ENCODE measurements around the gene FARS2.

DNA sequence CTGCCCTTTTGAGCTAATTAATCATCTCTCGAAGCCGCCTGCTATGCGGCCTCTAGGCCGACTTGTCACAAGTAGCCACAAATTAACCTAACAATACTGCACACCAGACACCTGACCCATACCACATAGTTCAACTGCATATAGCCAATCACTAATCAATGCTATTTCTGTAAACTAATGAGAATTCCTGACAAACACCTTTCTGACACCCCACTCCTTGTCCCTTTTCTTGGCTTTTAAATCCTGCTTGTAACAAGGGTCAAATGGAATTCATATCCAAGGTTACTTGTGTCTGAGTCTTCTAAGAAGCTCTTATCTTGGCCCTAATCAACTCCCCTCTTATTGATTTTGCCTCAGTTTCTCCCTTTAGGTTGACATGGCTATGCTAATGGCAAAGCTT, 379.3 kb downstream of the FARS2 start:
- TF ChIP-seq, protein P1, sequence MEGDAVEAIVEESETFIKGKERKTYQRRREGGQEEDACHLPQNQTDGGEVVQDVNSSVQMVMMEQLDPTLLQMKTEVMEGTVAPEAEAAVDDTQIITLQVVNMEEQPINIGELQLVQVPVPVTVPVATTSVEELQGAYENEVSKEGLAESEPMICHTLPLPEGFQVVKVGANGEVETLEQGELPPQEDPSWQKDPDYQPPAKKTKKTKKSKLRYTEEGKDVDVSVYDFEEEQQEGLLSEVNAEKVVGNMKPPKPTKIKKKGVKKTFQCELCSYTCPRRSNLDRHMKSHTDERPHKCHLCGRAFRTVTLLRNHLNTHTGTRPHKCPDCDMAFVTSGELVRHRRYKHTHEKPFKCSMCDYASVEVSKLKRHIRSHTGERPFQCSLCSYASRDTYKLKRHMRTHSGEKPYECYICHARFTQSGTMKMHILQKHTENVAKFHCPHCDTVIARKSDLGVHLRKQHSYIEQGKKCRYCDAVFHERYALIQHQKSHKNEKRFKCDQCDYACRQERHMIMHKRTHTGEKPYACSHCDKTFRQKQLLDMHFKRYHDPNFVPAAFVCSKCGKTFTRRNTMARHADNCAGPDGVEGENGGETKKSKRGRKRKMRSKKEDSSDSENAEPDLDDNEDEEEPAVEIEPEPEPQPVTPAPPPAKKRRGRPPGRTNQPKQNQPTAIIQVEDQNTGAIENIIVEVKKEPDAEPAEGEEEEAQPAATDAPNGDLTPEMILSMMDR (conservative IDR thresholded peaks at IDR 0.05; ENCODE audit: low read length) = no peak
- TF ChIP-seq EZH2phosphoT487 (IDR thresholded peaks at IDR 0.05; ENCODE audit: borderline replicate concordance, low read depth, low read length) = no peak
